Measurements from ENCODE around the gene PNKP. TPM values are rescaled to one million over a fixed set of nuclear protein-coding genes. Genes with fewer than 3 reads are reported as not detected.

The PNKP gene
- total and polyA plus RNA-seq, 9 of the 15 experiments (the other 6 are each of a cell fraction or from before 2014, with no cell fraction given) = 2.8 to 85.4 (median 25.3) TPM

- TF ChIP-seq HMGN3 (IDR thresholded peaks at IDR 0.05; ENCODE audit: borderline replicate concordance, extremely low read depth, insufficient read length, low read depth, low read length) = peak; percentile 59
- TF ChIP-seq HDGF (IDR thresholded peaks at IDR 0.05) = no peak
- no peak for TF ChIP-seq CREB5 (CRISPR knock-in tag; IDR thresholded peaks at IDR 0.05)
- TF ChIP-seq ZNF398 (CRISPR knock-in tag; IDR thresholded peaks at IDR 0.05) = no peak
- TF ChIP-seq GABPB2 (CRISPR knock-in tag; conservative IDR thresholded peaks at IDR 0.05) = no peak
- no peak for TF ChIP-seq ZNF592 (IDR thresholded peaks at IDR 0.05)
- no peak for TF ChIP-seq SMAD2 (IDR thresholded peaks at IDR 0.05; ENCODE audit: low read depth, low read length)
- TF ChIP-seq CCAR2 (IDR thresholded peaks at IDR 0.05; ENCODE audit: low read depth, low read length) = no peak
- TF ChIP-seq TFAM (CRISPR knock-in tag; conservative IDR thresholded peaks at IDR 0.05) = no peak
- TF ChIP-seq PHB (CRISPR knock-in tag; IDR thresholded peaks at IDR 0.05) = no peak
- no peak for TF ChIP-seq SREBF2 (CRISPR knock-in tag; IDR thresholded peaks at IDR 0.05)
- TF ChIP-seq ELF4 (CRISPR knock-in tag; IDR thresholded peaks at IDR 0.05) = no peak
- TF ChIP-seq USF2 (CRISPR knock-in tag; IDR thresholded peaks at IDR 0.05) = no peak
- TF ChIP-seq MBD2 (IDR thresholded peaks at IDR 0.05; ENCODE audit: borderline replicate concordance, low read depth) = peak; percentile 97
- no peak for TF ChIP-seq ZNF507 (tag; conservative IDR thresholded peaks at IDR 0.05)
- TF ChIP-seq GABPA (tag; conservative IDR thresholded peaks at IDR 0.05; ENCODE audit: low read depth) = no peak; the same call in 1 of the 2 replicates
- no peak for TF ChIP-seq NFYB (IDR thresholded peaks at IDR 0.05; ENCODE audit: extremely low read depth, insufficient read length)
- 0 out of 2 replicates have a peak, but pooled peaks have one; percentile 49 for TF ChIP-seq TGIF2 (CRISPR knock-in tag; IDR thresholded peaks at IDR 0.05)
Measured at GRCh38 chr19:49817964-49818648, 49.3 kb downstream of the PNKP start, which contains the start of gene MED25 (continued).
